K562 treated with DMSO at 1 percent for 24 hours (cell line): ENCODE results near the gene ZNF729. TPM values are rescaled to one million over a fixed set of nuclear protein-coding genes. Genes with fewer than 3 reads are reported as not detected.

ENCODE experiments used
- total RNA-seq: library from RNA; unstranded; fragments of 300-600 nt; gene quantifications from 2 replicates; pipeline ENCODE4 v1.2.3, GENCODE V29; 2022; ENCODE audit warnings: low read depth; ENCODE audit not compliant: insufficient read depth

Gene ZNF729
- total RNA-seq, result not detected in 2 replicates

DNA sequence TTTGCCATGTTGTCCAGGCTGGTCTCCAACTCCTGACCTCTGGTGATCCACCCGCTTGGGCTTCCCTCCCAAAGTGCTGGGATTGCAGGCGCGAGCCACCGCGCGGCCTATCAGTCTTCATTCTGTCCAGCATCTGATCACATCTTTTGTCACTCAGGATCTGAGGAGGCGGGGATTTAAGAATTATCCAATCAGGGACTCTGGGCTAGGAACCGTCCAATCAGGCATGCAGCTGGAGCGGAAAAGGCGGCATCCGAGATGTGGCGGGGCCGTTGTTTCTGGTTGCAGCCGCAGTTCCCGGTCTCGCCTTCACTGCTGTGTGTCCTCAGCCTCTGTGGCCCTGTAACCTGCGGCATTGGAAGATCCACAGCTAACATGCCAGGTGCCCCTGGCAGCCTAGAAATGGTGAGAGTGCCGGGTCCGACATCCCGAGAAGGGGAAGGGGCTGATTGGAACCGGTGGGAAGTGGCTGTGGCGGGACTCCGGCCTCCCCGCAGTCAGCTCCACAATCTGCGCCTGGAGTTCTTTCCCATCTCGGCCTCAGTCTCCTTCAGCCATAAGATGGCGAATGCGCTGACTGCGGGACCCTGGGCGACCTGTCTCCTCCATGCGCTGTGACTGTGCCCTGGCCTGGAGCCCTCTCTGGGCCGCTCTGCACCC lies at the start of gene ZNF729:
Gene ZNF729, plus strand, starts transcription at position 291 of the 660 bp plus-strand sequence. Its CDS starts 85 bp downstream, at position 376.

Other genes starting within 250 kb of the ZNF729 start
- 2.0 and 4.6 TPM in 2 replicates for gene ZNF257, start 234.0 kb upstream of the ZNF729 start, total RNA-seq
- gene ZNF676, start 89.5 kb upstream of the ZNF729 start, total RNA-seq, result not detected in 2 replicates
- not detected in 2 replicates for gene ZNF98, start 135.9 kb downstream of the ZNF729 start, total RNA-seq